Measurements from ENCODE around the gene ALDH1L1.

The ALDH1L1 gene

DNA sequence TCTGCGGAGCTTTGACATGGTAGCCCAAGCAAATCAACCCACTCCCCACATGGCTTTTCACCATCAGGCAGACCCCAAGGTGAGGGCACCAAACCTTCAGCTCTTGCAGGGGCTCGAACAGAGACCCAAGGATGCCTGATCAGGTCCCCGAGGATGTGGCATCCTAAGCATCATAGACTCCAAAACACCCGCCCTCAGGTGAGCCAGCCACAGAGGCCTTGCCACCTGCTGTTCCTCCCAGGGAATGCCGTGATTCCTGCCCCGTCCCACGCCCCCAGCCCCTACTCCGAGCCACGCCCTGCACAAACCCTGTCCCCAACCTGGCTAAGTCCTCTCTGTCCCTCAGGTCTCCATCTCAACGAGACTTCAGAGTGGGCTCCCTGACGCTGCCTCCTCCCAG is 61.8 kb downstream of the ALDH1L1 start:
- H4K20me1 ChIP-seq (ENCODE audit: low read depth, low read length), result no peaks in the 10 kb centered on the region
- no peaks in the 10 kb centered on the region for H3K9me3 ChIP-seq (ENCODE audit: insufficient read depth, low read length)
- H3K9me2 ChIP-seq (replicated peaks; ENCODE audit: insufficient read depth, low read length), result no peaks in the 10 kb centered on the region
- H3K9ac ChIP-seq (ENCODE audit: low read length), result no peak overlapping the region
- H3K36me3 ChIP-seq (ENCODE audit: low read length), result no peaks in the 10 kb centered on the region
- no peak overlapping the region for H3K27ac ChIP-seq (ENCODE audit: low read depth, low read length)
- no peaks in the 10 kb centered on the region for H3K79me2 ChIP-seq (ENCODE audit: insufficient read depth, low read length)
- no peak overlapping the region for H3K4me2 ChIP-seq (ENCODE audit: low read depth, low read length, poor library complexity, severe bottlenecking)
- no peak overlapping the region for H3K4me3 ChIP-seq (ENCODE audit: insufficient read depth, low read length, poor library complexity, severe bottlenecking)
- H2AFZ ChIP-seq (ENCODE audit: low read depth, low read length, severe bottlenecking), result no peak overlapping the region
- H3K27me3 ChIP-seq (ENCODE audit: low read length), result no peaks in the 10 kb centered on the region
- TF ChIP-seq CTCF (IDR thresholded peaks at IDR 0.05; ENCODE audit: insufficient read depth, low read length, poor library complexity, severe bottlenecking) (no peak), EZH2phosphoT487 (conservative IDR thresholded peaks at IDR 0.05; ENCODE audit: low read length) (no peak)
- H3F3A ChIP-seq (ENCODE audit: insufficient read depth), result no peaks in the 10 kb centered on the region

DNA sequence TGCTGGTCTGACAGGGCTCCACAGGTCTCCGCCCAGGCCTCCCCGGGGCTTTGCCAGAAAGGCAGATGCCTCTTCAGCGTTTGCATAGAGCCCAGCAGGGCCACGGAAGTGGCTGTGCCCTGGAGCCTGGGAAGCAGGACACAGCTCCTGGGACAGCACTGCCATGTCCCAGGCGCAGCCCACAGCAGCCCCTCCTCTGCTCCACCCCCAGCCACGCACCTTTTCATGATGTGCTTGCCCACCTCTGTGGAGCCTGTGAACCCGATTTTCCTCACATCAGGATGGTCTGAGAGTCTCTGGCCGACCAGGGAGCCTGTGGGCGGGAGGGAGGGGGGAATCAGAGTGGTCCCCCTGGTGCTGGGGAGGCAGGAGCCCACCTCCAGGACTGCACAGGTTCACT is 62.6 kb downstream of the ALDH1L1 start:
- Histone ChIP-seq H3K27ac (ENCODE audit: low read depth, low read length) (no peak overlapping the region), H2AFZ (ENCODE audit: low read depth, low read length, severe bottlenecking) (no peak overlapping the region), H3F3A (ENCODE audit: insufficient read depth) (no peaks in the 10 kb centered on the region), H3K9me3 (ENCODE audit: insufficient read depth, low read length) (no peaks in the 10 kb centered on the region), H3K4me3 (ENCODE audit: insufficient read depth, low read length, poor library complexity, severe bottlenecking) (no peak overlapping the region), H3K36me3 (ENCODE audit: low read length) (no peaks in the 10 kb centered on the region), H3K27me3 (ENCODE audit: low read length) (no peaks in the 10 kb centered on the region), H4K20me1 (ENCODE audit: low read depth, low read length) (no peaks in the 10 kb centered on the region), H3K9me2 (replicated peaks; ENCODE audit: insufficient read depth, low read length) (no peaks in the 10 kb centered on the region), H3K4me2 (ENCODE audit: low read depth, low read length, poor library complexity, severe bottlenecking) (no peak overlapping the region), H3K79me2 (ENCODE audit: insufficient read depth, low read length) (no peaks in the 10 kb centered on the region), H3K9ac (ENCODE audit: low read length) (no peak overlapping the region)
- TF ChIP-seq EZH2phosphoT487 (conservative IDR thresholded peaks at IDR 0.05; ENCODE audit: low read length) (no peak), CTCF (IDR thresholded peaks at IDR 0.05; ENCODE audit: insufficient read depth, low read length, poor library complexity, severe bottlenecking) (no peak)

GRCh38 chr3:126117212-126117611 is 63.2 kb downstream of the ALDH1L1 start:
- Histone ChIP-seq H3K27ac (ENCODE audit: low read depth, low read length) (no peak overlapping the region), H4K20me1 (ENCODE audit: low read depth, low read length) (no peaks in the 10 kb centered on the region), H3K27me3 (ENCODE audit: low read length) (no peaks in the 10 kb centered on the region), H3K4me2 (ENCODE audit: low read depth, low read length, poor library complexity, severe bottlenecking) (no peak overlapping the region), H3K9ac (ENCODE audit: low read length) (no peak overlapping the region), H3K36me3 (ENCODE audit: low read length) (no peaks in the 10 kb centered on the region), H3F3A (ENCODE audit: insufficient read depth) (no peaks in the 10 kb centered on the region), H3K9me2 (replicated peaks; ENCODE audit: insufficient read depth, low read length) (no peaks in the 10 kb centered on the region), H2AFZ (ENCODE audit: low read depth, low read length, severe bottlenecking) (no peak overlapping the region), H3K9me3 (ENCODE audit: insufficient read depth, low read length) (no peaks in the 10 kb centered on the region), H3K79me2 (ENCODE audit: insufficient read depth, low read length) (no peaks in the 10 kb centered on the region), H3K4me3 (ENCODE audit: insufficient read depth, low read length, poor library complexity, severe bottlenecking) (no peak overlapping the region)
- TF ChIP-seq EZH2phosphoT487 (conservative IDR thresholded peaks at IDR 0.05; ENCODE audit: low read length), result no peak
- no peak for TF ChIP-seq CTCF (IDR thresholded peaks at IDR 0.05; ENCODE audit: insufficient read depth, low read length, poor library complexity, severe bottlenecking)

- H3F3A ChIP-seq (ENCODE audit: insufficient read depth), result no peaks in the 10 kb centered on the region
- no peak overlapping the region for H3K4me3 ChIP-seq (ENCODE audit: insufficient read depth, low read length, poor library complexity, severe bottlenecking)
- H3K79me2 ChIP-seq (ENCODE audit: insufficient read depth, low read length), result no peaks in the 10 kb centered on the region
- H2AFZ ChIP-seq (ENCODE audit: low read depth, low read length, severe bottlenecking), result no peak overlapping the region
- TF ChIP-seq CTCF (IDR thresholded peaks at IDR 0.05; ENCODE audit: insufficient read depth, low read length, poor library complexity, severe bottlenecking) (no peak), EZH2phosphoT487 (conservative IDR thresholded peaks at IDR 0.05; ENCODE audit: low read length) (no peak)
- no peaks in the 10 kb centered on the region for H3K27me3 ChIP-seq (ENCODE audit: low read length)
- H3K9me2 ChIP-seq (replicated peaks; ENCODE audit: insufficient read depth, low read length), result no peaks in the 10 kb centered on the region
- no peak overlapping the region for H3K9ac ChIP-seq (ENCODE audit: low read length)
- H3K4me2 ChIP-seq (ENCODE audit: low read depth, low read length, poor library complexity, severe bottlenecking), result no peak overlapping the region
- H3K27ac ChIP-seq (ENCODE audit: low read depth, low read length), result no peak overlapping the region
- H3K9me3 ChIP-seq (ENCODE audit: insufficient read depth, low read length), result no peaks in the 10 kb centered on the region
- H4K20me1 ChIP-seq (ENCODE audit: low read depth, low read length), result no peaks in the 10 kb centered on the region
- no peaks in the 10 kb centered on the region for H3K36me3 ChIP-seq (ENCODE audit: low read length)
These were observed 63.9 kb downstream of the ALDH1L1 start for GRCh38 chr3:126116526-126116925.

All from SU-DHL-6 (cell line).